Activated CD8-positive, alpha-beta memory T cell treated with anti-CD3 and anti-CD28 coated beads for 36 hours (primary cell): ENCODE results near the gene TEX26. TPM values are rescaled to one million over a fixed set of nuclear protein-coding genes. Genes with fewer than 3 reads are reported as not detected.

Experiments used
- CTCF ChIA-PET: fragments of 350-600 bp; sonication (Branson Sonifier 250); formaldehyde crosslinking; loops from one replicate; lab custom pipeline; 2021; ENCODE audit warnings: antibody characterized with exemption; lab: Charles Lee
- POLR2A ChIA-PET: fragments of 350-600 bp; sonication (Branson Sonifier 250); formaldehyde crosslinking; loops from one replicate; lab custom pipeline; 2021; ENCODE audit warnings: antibody characterized with exemption; lab: Charles Lee
- total RNA-seq, 2 experiments: library from RNA; stranded (reverse); gene quantifications; one replicate each; pipeline ENCODE4 v1.2.3, GENCODE V29; 2021

The TEX26 gene
- total RNA-seq, 2 experiments from 2014 or later: not detected

GRCh38 chr13:31005066-31005465, 72.6 kb downstream of the TEX26 start:
- POLR2A ChIA-PET: no interaction called here
- CTCF ChIA-PET: no interaction called here

DNA sequence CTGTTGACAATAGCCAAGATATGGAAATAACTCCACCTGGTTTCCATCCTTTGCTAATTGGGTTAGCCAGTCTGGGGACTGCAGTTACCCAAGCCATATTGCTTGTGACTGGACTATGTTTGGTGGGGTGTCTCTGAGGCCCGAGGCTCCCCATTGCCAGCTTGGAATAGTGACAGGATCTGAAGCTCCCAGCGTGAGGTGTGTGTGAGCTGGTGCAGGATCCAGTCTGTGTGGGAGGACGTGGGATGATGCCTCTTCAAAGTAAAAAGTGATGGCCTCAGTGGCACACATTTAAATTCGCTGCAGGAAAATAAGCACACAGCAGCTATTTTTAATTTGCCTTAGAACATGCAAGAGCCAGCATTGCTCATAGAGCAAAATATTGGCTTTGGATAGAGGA, 75.0 kb downstream of the TEX26 start:
- ChIA-PET POLR2A (no interaction called here), CTCF (no interaction called here)

DNA sequence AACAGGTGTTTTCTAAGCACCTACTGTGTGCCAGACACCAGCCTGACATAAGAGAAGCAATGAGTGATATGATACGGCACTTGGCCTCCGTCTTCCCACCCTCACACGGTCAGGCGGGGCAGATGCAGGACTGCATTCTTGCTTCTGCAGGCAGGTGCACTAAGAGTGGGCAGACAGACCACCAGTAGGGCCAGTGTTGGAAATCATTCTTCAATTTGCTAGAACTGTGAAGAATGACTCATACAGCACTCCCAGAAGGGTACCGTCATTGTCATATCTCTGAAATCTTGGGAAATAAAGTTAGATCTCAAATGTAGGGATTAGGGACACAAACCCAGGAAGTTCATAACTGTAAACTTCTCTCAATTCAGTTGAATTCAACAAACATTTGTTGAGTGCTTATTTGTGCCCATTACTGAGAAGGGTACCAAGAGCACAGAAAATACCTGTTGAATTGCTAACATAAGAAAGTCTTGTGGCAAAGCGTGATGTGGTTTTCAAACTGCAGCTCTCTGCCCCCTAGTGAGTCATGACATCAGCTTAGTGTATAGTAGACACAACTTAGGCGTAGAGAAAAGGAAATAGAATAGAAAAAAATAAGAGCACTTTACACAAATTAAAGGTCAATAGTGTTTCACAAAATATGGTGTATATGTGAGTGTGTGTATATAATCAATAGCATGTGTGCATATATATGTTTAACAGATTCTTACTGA, 76.1 kb downstream of the TEX26 start:
- ChIA-PET POLR2A (no interaction called here), CTCF (interaction anchor here (1.1 kb wide), 1 partner anchor 35 kb away, joined by 3 read pairs; no protein-coding TSS in a partner anchor)

DNA sequence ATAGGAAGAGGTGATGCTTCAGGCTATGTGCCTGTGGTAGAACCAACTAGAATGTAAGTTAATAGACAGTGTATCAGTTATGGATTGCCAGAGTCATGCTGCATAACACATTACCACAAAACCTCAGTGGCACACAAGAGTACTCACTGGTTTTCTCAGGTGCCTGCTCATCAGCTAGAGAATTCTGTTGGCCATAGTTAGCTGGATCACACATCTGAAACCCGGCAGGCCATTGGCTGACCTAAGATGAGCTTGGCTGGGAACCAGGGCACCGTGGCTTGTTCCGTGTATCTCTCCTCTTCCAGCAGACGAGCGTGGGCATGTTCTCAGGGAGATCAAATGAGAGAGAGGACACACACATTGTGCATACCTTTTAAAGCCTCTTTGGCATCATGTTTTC, 76.7 kb downstream of the TEX26 start:
- POLR2A ChIA-PET: no interaction called here
- CTCF ChIA-PET: no interaction called here

- ChIA-PET POLR2A (no interaction called here), CTCF (no interaction called here)
These were observed 77.8 kb downstream of the TEX26 start for GRCh38 chr13:31010296-31010695.

- ChIA-PET POLR2A (no interaction called here), CTCF (interaction anchor here (0.7 to 1.2 kb wide), 2 partner anchors 8 to 32 kb away, joined by 3 read pairs; no protein-coding TSS in a partner anchor)
These were observed 78.9 kb downstream of the TEX26 start for GRCh38 chr13:31011193-31011860.

GRCh38 chr13:31011901-31012654, 79.6 kb downstream of the TEX26 start:
- CTCF ChIA-PET: interaction anchor here (1.2 kb wide), 1 partner anchor 33 kb away, joined by 3 read pairs; no protein-coding TSS in a partner anchor

DNA sequence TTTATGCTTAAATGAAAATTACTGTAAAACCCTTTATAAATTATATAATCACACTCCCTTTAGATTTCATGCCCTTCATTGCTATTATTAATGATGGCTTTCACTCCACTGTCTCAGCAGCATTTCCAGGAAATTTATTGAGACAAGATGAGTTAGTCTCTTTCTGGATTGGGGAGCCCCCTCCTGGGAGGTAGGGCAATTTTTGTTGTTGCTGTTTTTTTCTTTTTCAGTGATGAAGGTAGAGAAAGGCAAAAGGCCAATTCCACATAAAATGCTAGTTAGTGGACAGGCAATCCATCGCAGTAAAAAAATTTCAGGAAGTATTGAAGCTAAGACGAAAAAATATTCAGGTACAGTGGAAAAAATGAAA, 80.2 kb downstream of the TEX26 start:
- CTCF ChIA-PET: no interaction called here

More at GRCh38 chr13:31011901-31012654, 79.6 kb downstream of the TEX26 start:
- POLR2A ChIA-PET: no interaction called here

GRCh38 chr13:31014456-31014855, 82.0 kb downstream of the TEX26 start:
- CTCF ChIA-PET: no interaction called here
- POLR2A ChIA-PET: no interaction called here

More for the DNA sequence above, 80.2 kb downstream of the TEX26 start:
- POLR2A ChIA-PET: no interaction called here

- CTCF ChIA-PET: interaction anchor here (0.7 kb wide), 1 partner anchor 961 kb away, joined by 3 read pairs; no protein-coding TSS in a partner anchor
- POLR2A ChIA-PET: no interaction called here
These were observed 82.7 kb downstream of the TEX26 start for GRCh38 chr13:31015199-31015598.

- ChIA-PET CTCF (no interaction called here), POLR2A (no interaction called here)
These were observed 84.2 kb downstream of the TEX26 start for GRCh38 chr13:31016342-31017325.

DNA sequence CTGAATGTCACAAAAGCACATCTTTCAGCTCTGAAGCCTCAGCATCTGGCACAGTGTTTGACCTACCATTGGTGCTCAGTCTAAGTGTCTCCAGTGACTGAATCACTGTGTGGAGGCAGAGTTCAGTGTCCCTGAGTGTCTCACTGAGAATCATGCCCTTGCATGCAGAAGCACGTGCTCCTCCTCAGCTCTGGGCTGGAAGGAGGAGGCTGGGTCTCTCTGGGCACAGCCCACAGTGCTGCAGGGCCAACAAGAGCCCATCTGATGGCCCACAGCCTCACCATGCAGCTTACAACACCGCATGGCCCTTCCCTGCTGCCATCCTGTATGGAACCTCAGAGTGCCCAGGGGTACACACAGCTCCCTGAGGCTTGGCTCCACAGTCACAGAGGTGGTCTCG, 86.1 kb downstream of the TEX26 start:
- CTCF ChIA-PET: no interaction called here
- POLR2A ChIA-PET: no interaction called here

DNA sequence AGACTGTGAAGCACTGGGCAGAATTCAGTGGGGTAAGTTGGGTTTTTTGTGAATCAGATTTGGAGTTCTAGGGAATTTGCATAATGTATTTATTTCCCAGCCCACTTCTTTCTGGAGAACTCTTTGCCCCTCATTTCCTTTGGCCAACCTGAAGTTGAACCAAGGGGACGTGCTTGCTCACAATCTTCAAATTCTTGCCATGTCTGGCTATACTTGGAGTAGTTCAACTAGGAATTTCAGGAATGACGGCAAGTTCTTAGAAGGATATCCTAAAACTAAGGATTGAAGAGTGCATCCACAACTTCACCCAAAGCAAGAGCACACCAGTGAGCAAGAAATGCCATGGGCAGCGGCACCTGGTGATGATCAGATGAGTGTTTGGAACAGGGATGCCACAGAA, 88.5 kb downstream of the TEX26 start:
- ChIA-PET CTCF (no interaction called here), POLR2A (no interaction called here)

DNA sequence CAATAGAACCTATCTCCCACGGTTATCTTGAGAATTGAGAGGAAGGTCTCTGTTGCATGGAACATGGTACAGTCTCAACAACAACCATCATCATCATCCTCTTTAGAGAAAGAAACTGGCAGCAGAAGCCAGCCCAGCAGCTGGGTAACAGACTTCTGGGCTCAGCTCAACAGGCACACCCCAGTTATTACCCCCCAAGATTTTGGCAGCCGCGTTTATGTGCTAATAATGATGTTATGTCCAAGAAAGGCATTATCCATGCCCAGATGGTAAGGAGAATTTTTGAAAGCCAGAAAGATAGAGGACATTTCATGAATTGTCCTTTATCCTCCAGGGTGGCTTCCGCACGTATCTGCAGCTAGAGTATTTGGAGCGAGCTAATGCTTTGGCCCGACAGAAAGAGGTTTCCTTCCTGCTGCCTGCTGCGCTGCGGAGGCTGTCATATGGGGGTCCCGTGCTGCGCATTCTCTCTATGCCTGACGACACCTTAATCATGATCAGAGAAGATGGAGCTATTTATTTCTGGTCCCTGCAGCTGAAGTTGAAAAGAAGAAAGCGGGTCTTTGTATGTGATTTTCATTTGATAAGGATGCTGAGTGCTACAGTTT, 89.9 kb downstream of the TEX26 start:
- CTCF ChIA-PET: no interaction called here

DNA sequence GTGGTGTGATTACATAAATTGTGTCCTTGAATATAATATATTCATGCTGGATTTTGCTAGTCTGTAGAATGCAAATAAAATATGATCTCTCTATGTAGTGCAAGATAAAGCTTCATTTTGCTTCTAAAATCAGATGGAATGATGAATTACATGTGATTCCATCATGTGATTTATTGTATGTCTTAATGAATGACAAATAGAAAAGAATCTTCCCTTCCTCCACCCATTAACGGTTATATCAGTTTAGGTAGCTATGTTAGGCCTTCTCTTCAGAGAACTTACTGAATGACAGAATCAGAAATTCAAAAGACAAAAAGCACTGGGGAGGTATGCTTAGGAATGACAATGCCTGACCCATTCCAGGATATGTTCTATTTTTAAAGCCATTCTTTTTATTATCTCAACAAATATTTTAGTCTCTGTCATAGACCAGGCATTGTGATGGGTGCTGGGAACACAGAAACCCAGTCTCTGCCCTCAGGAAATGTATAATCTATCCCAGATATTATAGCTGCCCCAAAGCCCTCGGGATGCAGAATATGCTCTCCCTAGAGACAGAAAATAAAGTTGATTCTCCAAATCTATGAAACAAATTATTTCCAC, 90.6 kb downstream of the TEX26 start:
- CTCF ChIA-PET: no interaction called here
- POLR2A ChIA-PET: no interaction called here

More for the DNA sequence above, 89.9 kb downstream of the TEX26 start:
- POLR2A ChIA-PET: interaction anchor here (0.7 kb wide), 1 partner anchor 559 kb away, joined by 5 read pairs; no protein-coding TSS in a partner anchor
